ENCODE measurements around the gene LCP1. TPM values are rescaled to one million over a fixed set of nuclear protein-coding genes. Genes with fewer than 3 reads are reported as not detected.

The LCP1 gene
- total RNA-seq, 1 donor from 2014 or later, result 8.3 TPM

- no peaks in the 10 kb centered on the region for H3K9me3 Mint-ChIP-seq (ENCODE audit: low read depth)
- H3K4me1 Mint-ChIP-seq (ENCODE audit: low read depth), result peaks cover 12% of the 10 kb centered on the region
- DNase-seq (ENCODE audit: low spot score, unreplicated experiment), result no peak
- no peak overlapping the region for H3K27ac Mint-ChIP-seq
- TF ChIP-seq, protein P1, sequence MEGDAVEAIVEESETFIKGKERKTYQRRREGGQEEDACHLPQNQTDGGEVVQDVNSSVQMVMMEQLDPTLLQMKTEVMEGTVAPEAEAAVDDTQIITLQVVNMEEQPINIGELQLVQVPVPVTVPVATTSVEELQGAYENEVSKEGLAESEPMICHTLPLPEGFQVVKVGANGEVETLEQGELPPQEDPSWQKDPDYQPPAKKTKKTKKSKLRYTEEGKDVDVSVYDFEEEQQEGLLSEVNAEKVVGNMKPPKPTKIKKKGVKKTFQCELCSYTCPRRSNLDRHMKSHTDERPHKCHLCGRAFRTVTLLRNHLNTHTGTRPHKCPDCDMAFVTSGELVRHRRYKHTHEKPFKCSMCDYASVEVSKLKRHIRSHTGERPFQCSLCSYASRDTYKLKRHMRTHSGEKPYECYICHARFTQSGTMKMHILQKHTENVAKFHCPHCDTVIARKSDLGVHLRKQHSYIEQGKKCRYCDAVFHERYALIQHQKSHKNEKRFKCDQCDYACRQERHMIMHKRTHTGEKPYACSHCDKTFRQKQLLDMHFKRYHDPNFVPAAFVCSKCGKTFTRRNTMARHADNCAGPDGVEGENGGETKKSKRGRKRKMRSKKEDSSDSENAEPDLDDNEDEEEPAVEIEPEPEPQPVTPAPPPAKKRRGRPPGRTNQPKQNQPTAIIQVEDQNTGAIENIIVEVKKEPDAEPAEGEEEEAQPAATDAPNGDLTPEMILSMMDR (IDR thresholded peaks at IDR 0.05; ENCODE audit: unreplicated experiment), result no peak
- H3K36me3 Mint-ChIP-seq (ENCODE audit: insufficient read depth), result no peaks in the 10 kb centered on the region
- H3K4me3 Mint-ChIP-seq (ENCODE audit: low read depth), result no peak overlapping the region
- no peaks in the 10 kb centered on the region for H3K27me3 Mint-ChIP-seq
Observed at GRCh38 chr13:46129955-46130618, 51.9 kb downstream of the LCP1 start.

DNA sequence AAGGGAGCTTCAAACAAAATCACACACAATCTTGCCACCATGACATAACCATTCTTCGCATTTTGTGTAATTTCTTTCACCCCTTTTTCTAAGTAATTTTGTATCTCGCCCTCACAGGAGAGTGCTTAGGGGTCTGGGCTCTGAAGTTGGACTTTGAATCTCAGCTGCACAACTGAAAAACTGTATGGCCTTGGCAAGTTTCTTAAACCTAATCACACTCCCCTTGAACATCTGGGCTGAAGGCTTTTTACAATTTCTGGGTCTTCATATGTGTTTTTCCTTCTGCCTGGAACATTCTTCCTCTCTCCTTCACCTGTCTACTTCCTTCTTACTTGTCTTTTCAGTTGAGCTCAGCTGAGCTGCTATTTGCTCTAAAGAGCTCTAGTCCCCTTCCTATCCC lies 52.9 kb downstream of the LCP1 start:
- DNase-seq (ENCODE audit: low spot score, unreplicated experiment), result no peak
- Mint-ChIP-seq H3K4me1 (ENCODE audit: low read depth) (peaks cover 6% of the 10 kb centered on the region), H3K4me3 (ENCODE audit: low read depth) (no peak overlapping the region), H3K27ac (no peak overlapping the region), H3K27me3 (no peaks in the 10 kb centered on the region), H3K9me3 (ENCODE audit: low read depth) (no peaks in the 10 kb centered on the region), H3K36me3 (ENCODE audit: insufficient read depth) (no peaks in the 10 kb centered on the region)
- TF ChIP-seq, protein P1 (IDR thresholded peaks at IDR 0.05; ENCODE audit: unreplicated experiment), result no peak

DNA sequence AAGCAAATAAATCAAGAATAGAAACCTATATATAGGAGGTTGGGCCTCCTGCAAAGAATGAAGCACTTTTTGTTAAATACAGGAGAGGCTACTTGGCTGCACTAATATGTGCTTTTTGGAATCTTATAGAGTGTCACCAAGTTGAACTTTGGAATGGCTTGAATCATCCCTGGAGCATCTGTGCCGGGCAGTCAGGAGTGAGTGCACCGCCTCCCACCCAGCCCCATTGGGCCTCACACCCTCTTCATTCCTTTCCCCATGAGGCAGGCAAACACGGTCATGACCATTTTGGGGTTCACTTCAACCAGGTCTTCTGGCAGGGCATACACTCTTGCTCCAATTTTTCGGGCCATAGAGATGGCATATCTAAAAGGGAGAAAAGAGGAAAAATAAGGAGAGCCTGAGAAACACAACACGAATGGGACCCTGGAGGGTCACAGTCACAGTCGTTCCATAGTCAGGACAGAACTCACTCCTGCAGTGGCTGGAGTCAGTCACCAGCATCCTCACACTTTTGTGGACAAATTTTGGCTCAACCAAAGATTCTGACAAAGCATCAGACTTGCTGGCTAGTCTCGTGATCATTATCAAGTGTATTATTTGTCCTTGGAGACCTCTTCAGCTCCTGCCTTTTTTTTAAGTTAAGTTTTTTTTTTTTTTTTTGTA lies 54.5 kb downstream of the LCP1 start:
- Mint-ChIP-seq H3K27ac (no peak overlapping the region), H3K27me3 (no peaks in the 10 kb centered on the region), H3K36me3 (ENCODE audit: insufficient read depth) (no peaks in the 10 kb centered on the region), H3K9me3 (ENCODE audit: low read depth) (no peaks in the 10 kb centered on the region), H3K4me3 (ENCODE audit: low read depth) (no peak overlapping the region), H3K4me1 (ENCODE audit: low read depth) (peaks cover 2% of the 10 kb centered on the region)
- TF ChIP-seq, protein P1 (IDR thresholded peaks at IDR 0.05; ENCODE audit: unreplicated experiment), result no peak
- no peak for DNase-seq (ENCODE audit: low spot score, unreplicated experiment)

- DNase-seq (ENCODE audit: low spot score, unreplicated experiment), result peak; percentile 43
- no peak overlapping the region for H3K4me3 Mint-ChIP-seq (ENCODE audit: low read depth)
Observed at GRCh38 chr13:46126552-46127357, 55.2 kb downstream of the LCP1 start.

DNA sequence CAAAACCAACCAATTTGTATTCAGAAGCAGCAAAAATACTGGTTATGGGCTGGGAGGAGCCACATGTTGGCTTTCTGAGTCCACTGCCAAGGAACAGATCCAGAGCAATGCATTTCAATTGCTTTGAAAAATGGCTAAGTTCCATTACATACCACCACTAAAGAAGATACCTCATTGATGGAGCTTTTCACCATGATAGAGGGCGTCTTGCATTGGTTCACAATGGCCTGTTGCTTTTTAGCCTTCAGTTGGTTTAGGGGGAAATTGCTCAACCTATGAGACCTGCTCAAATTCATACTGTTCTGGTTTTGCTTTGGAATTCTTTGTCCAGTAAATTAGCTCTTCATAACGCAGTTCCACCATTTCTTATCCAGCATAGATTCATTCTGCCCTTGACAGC lies 55.9 kb downstream of the LCP1 start:
- H3K4me1 Mint-ChIP-seq (ENCODE audit: low read depth), result peaks cover 5% of the 10 kb centered on the region
- no peaks in the 10 kb centered on the region for H3K36me3 Mint-ChIP-seq (ENCODE audit: insufficient read depth)
- no peaks in the 10 kb centered on the region for H3K9me3 Mint-ChIP-seq (ENCODE audit: low read depth)
- H3K4me3 Mint-ChIP-seq (ENCODE audit: low read depth), result no peak overlapping the region
- H3K27me3 Mint-ChIP-seq, result no peaks in the 10 kb centered on the region
- H3K27ac Mint-ChIP-seq, result no peak overlapping the region
- TF ChIP-seq, protein P1 (IDR thresholded peaks at IDR 0.05; ENCODE audit: unreplicated experiment), result no peak
- no peak for DNase-seq (ENCODE audit: low spot score, unreplicated experiment)

More at GRCh38 chr13:46126552-46127357, 55.2 kb downstream of the LCP1 start:
- Mint-ChIP-seq H3K27ac (peak overlapping the region; percentile 34), H3K27me3 (no peaks in the 10 kb centered on the region), H3K36me3 (ENCODE audit: insufficient read depth) (no peaks in the 10 kb centered on the region), H3K9me3 (ENCODE audit: low read depth) (no peaks in the 10 kb centered on the region), H3K4me1 (ENCODE audit: low read depth) (peaks cover 4% of the 10 kb centered on the region)
- TF ChIP-seq, protein P1 (IDR thresholded peaks at IDR 0.05; ENCODE audit: unreplicated experiment), result peak; percentile 80

All from progenitor cell of endocrine pancreas (in vitro differentiated cells).